ENCODE measurements around the gene SNRPD3.

The SNRPD3 gene

GRCh38 chr22:24514241-24515026 lies 41.4 kb upstream of the SNRPD3 start:
- TF ChIP-seq, protein P1, sequence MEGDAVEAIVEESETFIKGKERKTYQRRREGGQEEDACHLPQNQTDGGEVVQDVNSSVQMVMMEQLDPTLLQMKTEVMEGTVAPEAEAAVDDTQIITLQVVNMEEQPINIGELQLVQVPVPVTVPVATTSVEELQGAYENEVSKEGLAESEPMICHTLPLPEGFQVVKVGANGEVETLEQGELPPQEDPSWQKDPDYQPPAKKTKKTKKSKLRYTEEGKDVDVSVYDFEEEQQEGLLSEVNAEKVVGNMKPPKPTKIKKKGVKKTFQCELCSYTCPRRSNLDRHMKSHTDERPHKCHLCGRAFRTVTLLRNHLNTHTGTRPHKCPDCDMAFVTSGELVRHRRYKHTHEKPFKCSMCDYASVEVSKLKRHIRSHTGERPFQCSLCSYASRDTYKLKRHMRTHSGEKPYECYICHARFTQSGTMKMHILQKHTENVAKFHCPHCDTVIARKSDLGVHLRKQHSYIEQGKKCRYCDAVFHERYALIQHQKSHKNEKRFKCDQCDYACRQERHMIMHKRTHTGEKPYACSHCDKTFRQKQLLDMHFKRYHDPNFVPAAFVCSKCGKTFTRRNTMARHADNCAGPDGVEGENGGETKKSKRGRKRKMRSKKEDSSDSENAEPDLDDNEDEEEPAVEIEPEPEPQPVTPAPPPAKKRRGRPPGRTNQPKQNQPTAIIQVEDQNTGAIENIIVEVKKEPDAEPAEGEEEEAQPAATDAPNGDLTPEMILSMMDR (IDR thresholded peaks at IDR 0.05; ENCODE audit: insufficient read depth, missing control alignments) = no peak
- DNase-seq (ENCODE audit: insufficient read length, low spot score) (no peak), FAIRE-seq (no peak)

DNA sequence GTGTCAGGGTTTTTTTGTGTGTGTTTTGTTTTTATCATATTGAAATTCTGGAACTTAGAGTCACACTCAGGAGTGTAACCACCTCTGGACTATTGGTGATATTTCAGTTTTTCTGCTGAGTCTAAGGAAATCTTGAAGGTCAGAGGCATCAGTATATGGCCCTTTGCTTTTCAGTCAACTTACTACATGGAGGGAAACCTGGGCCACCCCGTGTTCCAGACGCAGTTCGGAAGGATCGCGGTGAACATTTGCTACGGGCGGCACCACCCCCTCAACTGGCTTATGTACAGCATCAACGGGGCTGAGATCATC lies 40.8 kb upstream of the SNRPD3 start:
- TF ChIP-seq, protein P1 (IDR thresholded peaks at IDR 0.05; ENCODE audit: insufficient read depth, missing control alignments) = no peak
- FAIRE-seq = no peak
- no peak for DNase-seq (ENCODE audit: insufficient read length, low spot score)

DNA sequence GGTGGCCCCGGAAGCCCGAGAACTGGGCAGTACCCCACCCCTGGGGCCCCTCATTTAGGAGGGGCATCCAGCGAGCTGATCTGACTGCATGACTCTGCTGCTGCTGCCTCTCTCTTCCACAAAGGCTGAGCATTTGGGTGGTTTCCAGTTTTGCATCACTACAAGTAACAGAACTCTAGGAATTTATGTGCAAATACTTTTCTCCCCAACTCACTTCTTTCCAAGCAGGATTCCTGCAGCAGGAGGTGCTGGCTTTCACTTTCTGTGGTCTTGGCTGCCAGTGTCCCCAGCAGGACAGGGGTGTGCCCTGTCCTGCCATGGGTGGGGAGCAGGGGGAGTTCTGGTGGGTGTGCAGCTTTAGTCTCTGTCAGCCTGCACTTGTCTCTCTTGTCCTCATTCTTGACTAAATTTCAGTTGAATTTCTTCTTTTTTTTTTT lies 39.5 kb upstream of the SNRPD3 start:
- no peak for FAIRE-seq
- DNase-seq (ENCODE audit: insufficient read length, low spot score) = no peak
- TF ChIP-seq, protein P1 (IDR thresholded peaks at IDR 0.05; ENCODE audit: insufficient read depth, missing control alignments) = no peak

DNA sequence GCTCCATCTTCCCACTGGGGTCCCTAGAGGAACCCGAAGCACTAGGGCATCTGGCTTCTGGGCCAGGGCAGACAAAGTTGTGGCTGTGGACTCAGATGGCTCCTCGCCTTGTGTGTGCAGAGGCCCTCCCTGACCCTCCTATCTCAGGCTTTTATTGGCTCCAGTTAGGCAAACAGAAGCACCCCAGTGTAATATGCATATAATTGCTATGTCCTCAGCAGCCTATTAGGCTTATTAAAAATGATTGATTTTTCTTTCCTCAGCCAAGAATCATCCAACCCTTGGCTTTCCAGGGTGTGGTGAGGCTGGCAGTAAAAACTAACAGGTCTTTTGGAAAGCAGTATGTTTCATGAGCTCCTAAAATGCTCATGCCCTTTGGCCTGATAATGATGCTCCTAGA lies 38.4 kb upstream of the SNRPD3 start:
- TF ChIP-seq, protein P1 (IDR thresholded peaks at IDR 0.05; ENCODE audit: insufficient read depth, missing control alignments) = no peak
- FAIRE-seq = no peak

DNA sequence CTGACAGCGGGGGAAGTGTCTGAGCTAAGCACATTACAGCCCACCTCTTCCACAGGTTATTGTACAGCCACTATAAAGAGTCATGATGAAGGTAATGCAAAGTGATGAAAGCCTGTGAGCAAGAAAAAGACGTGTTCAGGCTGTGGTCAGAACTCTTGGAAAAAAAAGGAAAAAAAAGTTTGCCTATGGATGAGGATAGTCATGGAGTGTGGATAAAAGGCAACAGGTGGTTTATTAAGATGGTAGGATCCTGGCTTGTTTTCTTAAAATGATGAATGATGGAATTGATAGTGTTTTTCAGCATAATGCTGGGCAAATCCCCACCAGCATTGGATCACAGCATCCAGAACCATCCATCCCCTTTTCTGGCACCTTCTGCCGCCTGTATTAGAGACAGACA lies 37.6 kb upstream of the SNRPD3 start:
- DNase-seq (ENCODE audit: insufficient read length, low spot score) = no peak
- TF ChIP-seq, protein P1 (IDR thresholded peaks at IDR 0.05; ENCODE audit: insufficient read depth, missing control alignments) = no peak
- no peak for FAIRE-seq

More for the DNA sequence above, 38.4 kb upstream of the SNRPD3 start:
- no peak for DNase-seq (ENCODE audit: insufficient read length, low spot score)

- TF ChIP-seq, protein P1 (IDR thresholded peaks at IDR 0.05; ENCODE audit: insufficient read depth, missing control alignments) = no peak
- FAIRE-seq = no peak
- DNase-seq (ENCODE audit: insufficient read length, low spot score) = no peak
Observed at GRCh38 chr22:24518771-24519485, 36.9 kb upstream of the SNRPD3 start.

DNA sequence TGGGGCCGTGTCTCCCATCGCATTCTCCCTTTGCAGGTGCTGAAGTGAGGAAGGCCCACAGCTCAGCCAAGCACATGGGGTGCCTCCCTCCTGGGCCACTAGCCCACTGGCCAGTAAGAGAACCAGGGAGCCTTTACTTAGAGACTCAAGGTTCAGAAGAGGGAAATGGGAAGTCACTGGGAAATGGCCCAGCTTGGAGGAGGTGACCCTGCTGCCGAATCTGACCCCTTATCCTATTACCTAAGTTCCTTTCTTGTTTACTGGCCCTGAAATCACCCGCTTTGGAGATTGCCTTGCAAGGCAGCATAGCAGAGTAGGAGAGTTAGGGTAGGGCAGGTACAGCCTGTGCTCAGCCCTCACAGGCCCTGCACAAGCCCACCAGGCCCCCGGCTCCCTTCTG lies 36.3 kb upstream of the SNRPD3 start:
- TF ChIP-seq, protein P1 (IDR thresholded peaks at IDR 0.05; ENCODE audit: insufficient read depth, missing control alignments) = no peak
- FAIRE-seq (no peak), DNase-seq (ENCODE audit: insufficient read length, low spot score) (no peak)

Measured in D721Med (cell line).